Activated T-cell treated with anti-CD3 and anti-CD28 coated beads for 1 hour (primary cell): ENCODE data around the gene PCBD1.

Experiments
- DNase-seq: peaks from one replicate; pipeline ENCODE4 v3.0.0-alpha.2; 2020; ENCODE audit warnings: low read depth

PCBD1 gene

GRCh38 chr10:70834021-70834420 lies 54.3 kb downstream of the PCBD1 start:
- DNase-seq, result no peak

DNA sequence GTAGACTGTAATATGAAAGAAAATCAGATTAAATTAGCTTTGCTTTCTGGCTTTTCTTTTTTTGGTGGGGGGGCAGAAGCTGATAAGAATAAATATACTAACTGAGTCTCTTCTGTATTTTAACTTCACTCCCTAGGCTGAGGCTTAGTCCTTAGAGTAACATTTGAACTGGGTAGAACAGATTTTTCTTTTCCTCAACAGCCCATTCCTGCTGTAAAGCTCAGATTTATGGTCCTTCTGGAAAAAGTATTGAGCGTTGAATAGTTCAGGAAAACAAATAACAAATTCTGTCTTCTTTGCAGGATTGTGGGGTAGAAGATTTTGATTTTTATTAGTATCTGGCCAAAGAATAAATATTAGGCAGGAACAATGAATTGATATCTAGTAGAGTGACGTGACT lies 54.8 kb downstream of the PCBD1 start:
- no peak for DNase-seq
